CD4-positive, alpha-beta T cell treated with Interleukin-6 for 4 hours (primary cell): ENCODE results near the gene PRKAG2.
A peak's percentile ranks its signal among the peaks of the same experiment; 100 is the strongest.
"Not testable (repeated sequence)": the region's sequence is repeated elsewhere in the genome, so short reads cannot be mapped to it uniquely, and the experiment has no call there.

Experiments
- DNase-seq: peaks from one replicate; pipeline ENCODE4 v3.0.0-alpha.2; 2020; ENCODE audit warnings: mixed read lengths

Gene PRKAG2

DNA sequence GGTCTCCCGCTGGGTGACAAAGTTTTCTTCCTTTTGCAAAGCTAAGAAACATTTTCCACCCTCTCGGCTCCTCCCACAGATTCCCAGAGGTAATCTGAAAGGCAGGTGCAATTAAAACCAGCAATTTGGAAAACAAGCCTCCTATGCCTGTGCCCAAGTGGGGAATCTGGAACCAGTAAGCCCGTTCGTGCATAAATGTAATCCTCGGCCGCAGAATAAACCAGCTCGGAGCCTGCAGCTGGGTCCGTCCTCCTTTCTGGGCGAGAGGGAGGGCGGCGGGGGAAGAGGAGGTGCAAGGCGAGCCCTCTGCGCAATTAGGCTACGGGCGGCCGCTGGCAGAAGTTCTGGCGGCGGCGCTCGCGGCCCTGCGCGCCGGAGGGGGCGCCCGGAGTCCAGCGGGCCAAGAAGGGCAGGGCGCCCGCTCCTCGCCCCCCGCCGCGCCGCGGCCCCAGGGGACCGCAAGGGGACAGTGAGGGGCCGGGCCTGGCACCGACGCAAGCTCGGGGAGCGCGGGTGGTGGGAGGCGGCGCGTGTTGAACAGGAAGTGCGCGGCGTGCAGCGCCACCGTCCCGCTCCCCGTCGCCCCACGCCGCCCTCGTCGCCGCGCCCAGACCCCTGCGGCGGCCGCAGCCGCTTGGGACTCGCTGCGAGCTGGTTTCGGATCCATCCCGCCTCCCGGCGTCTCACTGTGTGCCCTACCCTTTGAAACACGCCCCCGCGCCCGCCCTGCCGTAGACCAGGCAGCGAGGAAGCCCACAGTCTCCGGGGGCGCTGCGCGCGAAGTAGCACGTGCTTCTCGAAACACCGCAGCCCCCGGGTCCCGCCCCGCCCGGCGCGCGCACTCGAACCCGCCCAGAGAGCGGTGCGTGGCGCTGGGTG lies at the start of gene PRKAG2:
PRKAG2 (minus strand) TSS at position 217 of the 879 bp plus-strand sequence. CDS start 495 bp downstream, outside the sequence.
- peak; percentile 78 for DNase-seq

DNA sequence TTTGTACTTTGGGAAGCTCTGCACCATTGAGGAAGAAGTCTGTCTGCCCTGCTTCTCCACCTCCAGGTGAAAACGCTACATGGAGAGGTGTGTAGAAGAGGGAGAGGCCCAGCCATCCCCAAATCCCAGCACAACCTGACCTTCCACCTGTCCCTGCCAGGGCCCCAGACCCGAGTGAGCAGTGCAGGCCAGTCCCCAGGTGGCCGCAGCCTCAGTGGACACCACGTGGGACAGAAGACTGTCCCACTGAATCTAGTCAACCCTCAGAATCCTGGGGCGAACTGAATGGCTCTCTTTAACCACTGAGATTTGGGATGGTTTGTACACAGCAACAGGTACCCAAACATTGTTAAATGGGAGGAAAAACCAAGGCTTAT lies 49.4 kb upstream of the PRKAG2 start:
- DNase-seq = no peak

DNA sequence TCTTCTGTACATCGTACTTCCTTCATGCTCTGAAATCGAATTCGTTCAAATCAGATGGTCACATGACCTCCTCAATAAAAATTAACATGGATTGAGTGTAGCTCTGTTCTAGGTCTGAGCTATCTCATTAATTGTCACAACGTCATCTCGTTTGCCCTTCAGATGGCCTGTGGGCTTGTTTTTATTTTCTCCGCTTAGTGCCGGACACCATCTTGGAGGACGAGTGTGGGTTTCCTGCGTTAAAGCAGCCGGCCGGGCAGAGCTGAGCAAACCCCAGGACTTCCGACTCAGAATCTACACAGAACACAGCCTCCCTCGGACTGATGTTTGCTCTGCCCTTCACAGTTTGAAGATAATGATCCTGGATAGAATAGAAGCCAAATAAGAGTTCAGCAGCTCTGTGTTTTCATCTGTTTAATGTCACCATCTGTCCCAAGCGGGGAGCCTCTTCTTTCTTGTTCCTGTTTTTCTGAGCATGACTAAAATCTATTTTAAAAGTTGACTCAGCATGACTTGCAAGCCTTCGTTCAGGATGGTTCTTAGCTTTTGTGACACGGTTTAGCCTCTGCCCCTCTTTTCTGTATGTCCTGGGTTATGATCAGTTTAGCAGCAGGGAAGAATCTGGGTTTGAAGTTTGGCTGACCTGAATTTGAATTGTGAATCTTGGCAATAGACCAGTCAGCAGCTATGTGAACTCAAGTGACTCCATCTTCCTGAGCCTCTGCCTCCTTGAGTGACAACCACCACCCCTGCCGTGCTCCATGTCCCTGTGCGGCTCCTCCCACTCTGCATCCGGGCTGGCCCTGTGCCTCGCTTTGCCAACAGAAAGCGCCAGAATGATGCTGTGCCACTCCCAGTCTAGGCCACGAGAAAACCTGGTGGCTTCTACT lies 48.8 kb upstream of the PRKAG2 start:
- DNase-seq = peak; percentile 5

DNA sequence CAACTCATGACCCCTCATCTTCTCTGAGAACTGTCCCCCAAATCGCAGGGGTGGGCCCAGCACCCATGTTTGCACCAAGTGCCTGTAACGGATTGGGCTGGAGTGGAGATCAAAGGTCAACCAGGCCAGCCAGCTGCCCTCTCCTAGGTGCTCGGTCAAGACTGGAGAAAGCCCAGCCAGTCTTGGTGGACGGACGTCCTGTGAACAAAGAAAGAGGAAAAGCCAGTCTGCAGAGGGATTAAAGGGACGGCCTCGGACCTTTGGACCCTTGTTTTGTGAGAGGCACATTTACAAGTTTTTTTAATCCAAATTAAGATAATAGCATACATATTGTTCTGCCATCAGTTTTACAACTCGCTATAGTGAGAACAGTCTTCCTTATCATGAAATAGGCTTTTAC lies 47.6 kb upstream of the PRKAG2 start:
- no peak for DNase-seq

DNA sequence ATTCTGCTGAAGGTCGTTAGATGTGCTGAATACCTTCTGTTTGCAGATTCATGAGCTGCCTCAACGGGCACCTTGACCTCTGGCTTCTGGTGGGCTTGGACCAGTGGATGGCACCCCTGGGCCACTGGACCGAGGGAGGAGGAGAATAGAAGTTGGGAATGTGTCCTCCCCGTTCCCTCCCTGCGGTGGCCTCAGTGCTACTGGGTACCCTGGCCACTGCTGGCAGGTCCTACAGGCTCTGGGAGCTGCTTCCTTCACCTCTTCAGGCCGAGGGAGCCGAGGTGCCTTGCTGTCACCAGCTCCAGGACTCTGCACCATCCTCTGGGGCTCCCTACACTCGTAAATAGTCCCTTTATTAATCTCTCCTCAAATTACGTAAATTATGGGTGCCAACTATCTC lies 47.1 kb upstream of the PRKAG2 start:
- DNase-seq = no peak

DNA sequence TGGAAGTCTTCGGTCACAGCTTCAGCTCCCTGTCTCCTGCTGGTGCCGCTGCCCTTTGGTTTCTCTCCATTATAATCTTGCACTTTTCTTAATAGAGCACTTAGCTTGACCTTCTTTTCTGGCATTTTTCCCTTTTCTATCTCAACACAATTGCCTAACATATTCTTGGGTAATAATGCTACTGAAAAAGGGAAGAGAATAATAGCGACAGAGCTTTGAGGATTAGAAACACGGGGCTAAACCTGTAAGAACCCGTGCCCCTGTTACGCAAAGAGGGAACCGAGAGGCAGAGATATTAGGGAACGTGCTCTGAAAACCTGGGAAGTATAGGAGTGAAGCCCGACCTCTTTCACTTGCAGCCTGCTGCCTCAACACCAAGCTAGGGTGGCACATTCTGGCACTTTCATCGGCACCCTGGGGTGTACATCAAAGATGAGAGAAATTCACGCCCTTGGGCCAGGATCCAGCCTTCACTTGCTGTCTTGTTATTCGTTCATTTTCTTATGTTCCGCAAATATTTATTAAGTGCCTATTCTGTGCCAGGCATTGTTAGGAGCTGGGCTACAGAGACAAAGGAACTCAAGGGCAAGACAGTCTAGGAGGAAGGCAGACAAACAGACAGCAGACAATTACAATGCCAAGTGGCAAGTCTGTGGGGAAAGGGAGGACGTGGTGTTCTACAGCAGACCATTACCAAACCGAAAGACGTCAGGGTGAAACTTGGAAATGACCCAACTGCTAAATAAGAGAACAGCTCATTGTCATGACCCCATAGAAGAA lies 46.4 kb upstream of the PRKAG2 start:
- no peak for DNase-seq

DNA sequence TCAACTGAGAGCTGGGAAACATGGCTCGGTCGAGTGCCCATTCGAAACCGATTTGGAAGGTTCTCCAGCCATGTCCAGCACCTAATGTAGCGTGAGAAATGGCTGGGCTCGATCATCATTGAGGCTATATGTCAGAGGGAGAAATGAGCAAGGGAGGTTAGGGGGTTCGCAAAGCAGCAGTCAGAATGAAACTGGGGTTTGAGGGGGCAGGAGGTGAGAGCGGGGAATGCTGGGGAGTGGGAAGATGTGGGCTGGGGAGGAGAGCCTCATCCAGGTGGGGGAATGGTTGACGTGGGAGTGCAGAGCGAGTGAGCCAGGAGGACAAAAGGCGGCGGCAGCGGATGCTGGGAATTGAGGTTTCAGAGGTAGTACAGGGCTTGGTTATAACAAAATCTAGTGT lies 44.5 kb upstream of the PRKAG2 start:
- DNase-seq = no peak

DNA sequence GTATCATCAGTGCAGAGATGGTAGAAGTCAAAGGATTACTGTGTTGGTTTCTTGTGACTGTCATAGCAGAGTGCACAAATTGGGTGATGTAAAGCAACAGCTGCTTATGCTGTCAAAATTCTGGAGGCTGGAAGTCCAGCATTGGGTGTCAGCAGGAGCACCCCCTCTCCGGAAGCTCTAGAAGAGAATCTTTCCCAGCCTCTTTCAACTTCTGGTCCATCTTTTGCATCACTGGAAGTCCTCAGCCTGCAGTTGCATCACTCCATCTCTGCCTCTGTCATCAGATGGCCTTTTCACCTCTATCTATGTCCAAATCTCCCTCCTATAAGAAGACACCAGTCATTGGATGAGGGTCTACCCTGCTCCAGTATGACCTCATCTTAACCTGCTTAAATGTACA lies 43.6 kb upstream of the PRKAG2 start:
- no peak for DNase-seq

DNA sequence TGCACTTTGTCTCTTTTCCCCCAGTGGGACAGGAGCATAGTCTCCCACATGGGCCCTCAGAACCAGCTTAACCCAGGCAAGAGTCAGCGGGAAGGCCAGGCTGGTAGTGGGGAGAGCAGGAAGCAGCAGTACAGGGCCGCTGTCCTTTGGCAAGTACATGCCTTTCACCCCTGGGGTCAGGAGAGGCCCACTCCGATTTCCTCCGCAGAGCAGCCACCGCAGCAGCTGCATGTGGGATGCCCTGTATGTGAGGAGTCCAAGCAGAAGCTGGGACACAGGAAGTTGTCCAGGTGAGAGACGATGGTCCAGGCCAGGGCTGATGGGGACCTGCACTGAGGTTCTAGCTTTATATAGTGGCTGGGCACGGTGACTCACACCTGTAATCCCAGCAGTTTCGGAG lies 42.7 kb upstream of the PRKAG2 start:
- DNase-seq = no peak

DNA sequence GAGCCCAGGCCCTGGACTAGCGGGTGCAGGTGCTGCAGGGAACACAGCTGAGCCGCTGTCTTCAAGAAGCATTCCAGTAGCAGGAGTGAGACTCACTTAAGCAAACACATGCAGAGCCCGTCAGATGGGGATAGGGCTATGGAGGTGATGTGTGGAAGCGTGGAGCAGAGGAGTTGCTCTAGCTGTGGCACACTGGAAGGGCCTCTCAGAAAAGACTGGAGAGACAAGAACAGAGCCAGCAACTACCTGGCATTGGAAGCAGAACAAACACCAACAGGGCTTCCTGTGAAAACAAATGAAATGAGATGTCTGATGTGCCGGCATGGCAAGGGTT lies 41.6 kb upstream of the PRKAG2 start:
- DNase-seq = no peak

DNA sequence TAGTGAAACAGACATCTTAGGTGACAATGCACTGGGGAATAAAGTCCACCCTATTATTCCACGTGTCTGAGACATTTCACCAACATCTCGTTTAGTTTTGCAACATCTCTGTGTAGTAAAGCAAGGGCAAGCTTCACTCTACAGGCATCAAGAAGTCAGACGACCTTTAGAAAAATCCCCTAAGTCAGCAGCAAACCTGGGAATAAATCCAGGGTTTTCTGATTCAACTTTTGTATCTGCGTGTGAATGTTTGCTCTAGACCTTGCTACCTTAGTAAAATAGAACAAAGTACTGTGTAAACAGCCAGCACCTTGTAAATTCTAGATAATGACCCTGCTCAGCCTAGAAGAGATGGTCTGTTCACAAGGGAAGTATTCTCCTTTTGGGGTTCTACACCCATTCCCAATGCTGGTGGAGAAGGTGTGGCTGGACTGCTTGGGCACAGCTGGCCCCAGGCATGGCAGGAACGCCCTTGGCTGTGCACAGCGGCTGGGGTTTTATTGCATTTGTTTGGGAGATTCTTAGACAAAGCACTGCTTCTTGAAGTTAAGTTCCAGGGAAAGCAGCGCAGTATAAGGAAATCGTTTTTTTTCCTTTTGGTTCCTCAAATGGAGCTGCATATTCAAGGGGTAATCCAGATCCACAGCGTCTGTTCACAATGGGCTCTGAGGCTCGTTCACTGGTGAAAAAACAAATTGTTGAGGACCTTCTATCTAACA lies 41.0 kb upstream of the PRKAG2 start:
- DNase-seq = no peak

DNA sequence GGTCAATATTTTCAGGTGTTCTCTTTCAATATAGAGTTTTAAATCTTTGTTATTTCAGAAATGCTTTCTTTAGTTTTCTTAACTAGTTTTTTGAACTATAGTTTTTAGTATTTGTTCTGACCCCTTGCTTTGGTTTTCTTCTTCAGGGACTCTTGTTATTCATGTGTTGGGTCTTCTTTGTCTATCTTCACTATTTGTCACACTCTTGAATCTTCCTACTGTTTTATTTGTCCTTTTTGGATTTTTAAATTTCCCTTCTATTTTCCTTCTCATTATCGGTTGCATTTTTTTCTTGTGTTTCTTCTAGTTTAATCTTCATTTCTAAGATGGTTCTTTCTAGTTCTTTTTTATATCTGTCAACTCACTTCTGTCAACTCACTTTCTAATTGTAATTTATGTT lies 37.1 kb upstream of the PRKAG2 start:
- no peak for DNase-seq

DNA sequence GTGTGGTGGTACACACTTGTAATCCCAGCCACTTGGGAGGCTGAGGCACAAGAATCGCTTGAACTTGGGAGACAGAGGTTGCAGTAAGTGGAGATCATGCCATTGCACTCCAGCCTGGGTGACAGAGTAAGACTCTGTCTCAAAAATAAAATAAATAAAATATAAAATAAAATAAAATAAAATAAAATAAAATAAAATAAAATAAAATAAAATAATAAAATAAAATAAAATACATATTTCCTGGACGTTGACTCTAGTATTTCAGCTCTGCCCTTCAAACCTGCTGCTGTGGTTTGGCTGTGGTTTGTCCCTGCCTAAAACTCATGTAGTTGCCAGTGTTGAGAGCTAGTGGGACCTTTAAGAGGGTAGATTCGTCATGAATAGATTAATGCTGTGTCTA lies 33.7 kb upstream of the PRKAG2 start:
- DNase-seq = not testable (repeated sequence)

DNA sequence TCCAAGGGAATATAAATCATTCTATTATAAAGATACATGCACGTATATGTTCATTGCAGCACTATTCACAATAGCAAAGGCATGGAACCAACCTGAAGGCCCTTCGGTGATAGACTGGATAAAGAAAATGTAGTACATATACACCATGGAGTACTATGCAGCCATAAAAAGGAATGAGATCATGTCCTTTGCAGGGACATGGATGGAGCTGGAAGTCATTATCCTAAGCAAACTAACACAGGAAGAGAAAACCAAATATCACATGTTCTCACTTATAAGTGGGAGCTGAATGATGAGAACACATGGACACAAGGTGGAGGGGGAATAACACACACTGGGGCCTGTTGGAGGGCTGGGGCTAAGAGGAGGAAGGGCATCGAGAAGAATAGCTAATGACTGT lies 30.2 kb upstream of the PRKAG2 start:
- DNase-seq = not testable (repeated sequence)

DNA sequence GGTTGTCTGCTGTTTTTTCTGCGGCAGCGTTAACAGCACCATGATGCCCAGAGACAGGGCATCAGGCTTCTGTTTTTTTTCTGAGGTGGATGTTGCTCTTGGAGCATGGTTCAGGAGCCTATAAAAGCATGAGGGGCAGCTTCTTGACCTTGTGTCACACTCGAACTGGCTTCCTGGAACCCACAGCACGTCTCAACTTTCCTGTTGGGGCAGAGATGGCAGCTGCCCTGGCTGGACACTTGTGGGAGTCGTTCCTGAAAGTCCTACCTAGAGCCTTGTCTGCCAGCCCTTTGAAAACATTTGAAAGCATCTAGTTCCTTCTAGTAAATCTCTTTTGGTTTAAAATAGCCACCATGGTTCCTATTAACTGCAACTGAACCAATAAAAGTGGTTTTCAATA lies 28.9 kb upstream of the PRKAG2 start:
- DNase-seq = no peak

DNA sequence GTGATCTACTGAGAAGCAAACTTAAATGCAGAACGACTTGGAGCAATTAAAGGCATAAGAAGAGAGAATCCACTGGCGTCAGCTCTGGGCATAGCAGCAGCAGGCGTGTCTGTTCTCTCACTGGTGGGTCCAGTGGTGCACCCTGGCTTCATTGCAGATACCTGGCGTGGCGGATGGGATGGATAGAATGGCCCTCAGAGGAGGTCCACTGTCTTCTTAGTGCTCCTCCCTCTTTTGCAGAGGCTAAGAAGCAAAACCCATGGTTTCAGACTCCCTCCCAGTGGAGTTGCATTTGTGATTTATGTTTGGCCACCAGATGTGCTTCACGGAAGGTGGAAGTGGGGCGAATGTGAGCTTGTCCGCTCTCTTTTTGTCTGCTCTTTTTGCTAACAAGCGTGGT lies 28.4 kb upstream of the PRKAG2 start:
- DNase-seq = no peak

DNA sequence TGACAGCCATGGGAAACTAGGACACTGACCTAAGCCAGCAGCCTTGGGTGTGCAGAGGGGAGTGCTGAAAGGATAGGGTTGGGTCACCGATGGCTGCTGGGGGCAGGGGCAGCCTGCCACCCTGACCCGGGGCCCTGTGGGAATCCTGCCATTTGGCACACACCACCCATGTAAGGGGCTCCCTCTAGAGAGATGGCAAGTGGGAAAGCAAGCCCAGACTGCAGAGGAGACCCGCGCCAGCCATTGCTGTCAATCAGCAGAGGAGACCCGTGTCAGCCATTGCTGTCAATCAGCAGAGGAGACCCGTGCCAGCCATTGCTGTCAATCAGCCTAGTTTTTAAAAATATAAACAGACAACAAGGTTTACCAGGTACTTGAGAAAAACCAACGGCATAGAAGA lies 27.4 kb upstream of the PRKAG2 start:
- DNase-seq = no peak

DNA sequence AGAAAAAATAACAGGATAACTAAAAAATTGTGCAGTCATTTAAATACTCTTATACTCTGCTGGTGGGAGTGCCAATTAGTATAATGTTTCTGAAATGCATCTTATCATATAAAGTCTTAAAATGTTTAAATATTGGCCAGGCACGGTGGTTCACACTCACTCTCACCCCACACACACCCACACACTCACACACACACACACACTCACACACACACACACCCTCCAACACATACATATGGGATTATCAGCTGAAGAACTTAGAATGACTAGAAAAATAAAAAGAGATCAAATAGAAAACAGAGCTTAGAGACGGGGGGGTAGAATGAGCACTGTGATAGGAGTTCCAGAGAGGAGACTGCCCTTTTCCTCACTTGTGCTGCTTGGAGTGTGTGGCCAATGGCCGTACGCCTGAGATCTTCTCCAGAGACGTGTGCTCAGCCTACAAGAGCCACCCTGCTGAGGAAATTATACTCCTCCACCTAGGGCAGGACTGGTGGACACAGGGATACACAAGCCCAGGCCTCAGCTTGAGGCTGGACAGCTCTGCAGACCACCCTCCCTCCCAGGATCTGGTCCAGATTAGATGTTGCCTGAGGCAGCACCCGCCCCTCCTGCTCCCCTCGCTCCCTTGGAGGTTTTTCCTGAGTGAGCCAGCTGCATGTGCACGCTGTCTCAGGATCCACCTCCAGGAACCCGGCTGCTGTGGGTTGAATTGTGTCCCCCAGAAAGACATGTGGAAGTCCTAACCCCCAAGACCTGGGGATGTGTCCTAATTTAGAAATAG lies 26.5 kb upstream of the PRKAG2 start:
- no peak for DNase-seq

DNA sequence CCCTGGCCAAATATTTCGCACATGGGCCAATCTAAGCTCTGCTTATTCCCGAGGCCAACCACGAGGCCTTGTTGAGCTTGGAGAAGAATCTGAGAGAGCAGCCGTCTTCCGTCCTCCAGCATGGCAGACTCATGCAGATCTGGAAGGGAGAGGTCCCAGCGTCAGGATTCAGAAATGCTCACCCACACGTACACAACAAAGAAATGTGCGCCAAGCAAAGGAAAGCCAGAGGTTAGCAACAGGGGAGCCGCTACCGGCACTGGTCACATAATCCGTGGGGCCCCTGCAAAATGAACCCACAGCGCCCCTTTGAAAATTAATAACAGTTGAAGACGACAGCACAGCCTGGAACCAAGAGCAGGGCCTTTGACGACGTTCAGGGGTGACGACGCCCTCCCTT lies 25.4 kb upstream of the PRKAG2 start:
- DNase-seq = no peak

DNA sequence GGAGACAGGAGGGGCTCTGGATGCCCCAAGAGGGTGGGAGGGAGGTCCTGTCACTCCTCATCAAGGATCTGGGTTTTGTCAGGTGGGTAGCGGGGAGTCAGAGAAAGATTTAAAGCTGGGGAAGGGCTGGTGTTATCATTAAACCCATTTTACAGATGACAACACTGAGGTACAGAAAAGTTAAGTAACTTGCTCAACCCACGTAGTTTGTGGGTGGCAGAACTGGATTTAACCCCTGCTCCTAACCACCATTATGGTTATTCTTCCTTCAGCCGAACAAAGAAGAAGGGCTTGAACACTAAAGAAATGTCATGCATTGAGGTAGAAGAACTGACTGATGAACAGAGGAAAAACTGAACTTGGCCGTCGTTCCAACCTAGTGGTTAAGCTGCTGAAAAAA lies 24.9 kb upstream of the PRKAG2 start:
- no peak for DNase-seq

DNA sequence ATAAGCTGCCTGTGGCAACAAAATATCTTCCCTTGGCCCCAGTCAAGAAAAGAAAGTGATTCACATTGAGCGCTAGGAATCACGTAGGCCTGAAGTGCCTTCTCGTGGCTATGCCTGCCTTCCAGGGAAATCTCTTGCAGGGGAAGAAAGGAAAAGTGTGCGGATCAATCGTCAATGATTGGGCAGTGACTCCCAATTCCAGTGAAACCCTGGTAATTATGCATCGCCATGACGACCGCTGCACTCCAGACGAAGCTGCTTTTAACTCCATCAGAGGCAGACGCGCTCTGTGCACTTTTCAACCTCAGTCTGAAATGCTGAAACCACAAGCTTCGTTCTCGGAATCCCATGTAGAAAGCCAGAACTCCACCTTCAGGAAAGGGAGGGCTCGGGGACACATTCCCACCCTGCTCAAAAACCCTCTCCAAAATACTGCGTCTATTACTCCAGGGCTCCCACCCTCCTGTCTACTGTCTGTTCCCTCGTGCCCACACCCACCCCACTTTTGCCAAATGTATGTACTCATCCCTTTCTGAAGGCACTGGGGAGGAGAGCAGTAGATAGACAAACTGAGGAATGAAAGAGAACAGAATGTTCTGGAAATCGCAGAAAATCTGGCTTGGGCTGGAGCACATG lies 24.2 kb upstream of the PRKAG2 start:
- no peak for DNase-seq
